Left lung (tissue), 10 donors: ENCODE data around the gene GATA2. TPM values are rescaled to one million over a fixed set of nuclear protein-coding genes. Genes with fewer than 3 reads are reported as not detected.

Experiments used
- ATAC-seq: fragments of 200-7000 bp; cut with Tn5 transposase; one replicate; pipeline ENCODE4 v1.9.1; 2020; ENCODE audit warnings: moderate library complexity
- DNase-seq, 4 donors: peaks; one replicate each; pipeline ENCODE4 v3.0.0-alpha.2; 2013 to 2020
- H3K27ac ChIP-seq, 2 donors: fragments of 200-600 bp; sonication (generic) in 1 of 2; one replicate each; pipeline versions ENCODE4 v1.5.0 to v1.8.0; 2020 to 2021
- H3K27me3 ChIP-seq, 2 donors: fragments of 200-600 bp; sonication (generic) in 1 of 2; one replicate each; pipeline versions ENCODE4 v1.5.0 to v1.8.0; 2020 to 2021
- H3K36me3 ChIP-seq, 2 donors: fragments of 200-600 bp; sonication (generic) in 1 of 2; one replicate each; pipeline versions ENCODE4 v1.5.0 to v1.8.0; 2020 to 2021
- H3K4me1 ChIP-seq, 2 donors: fragments of 200-600 bp; one replicate each; pipeline ENCODE4 v1.8.0; 2021
- H3K4me3 ChIP-seq, 2 donors: fragments of 200-600 bp; sonication (generic) in 1 of 2; one replicate each; pipeline versions ENCODE4 v1.5.0 to v1.8.0; 2020 to 2021; ENCODE audit warnings: mild to moderate bottlenecking in 1 of 2
- H3K9me3 ChIP-seq, 2 donors: fragments of 200-600 bp; sonication (generic) in 1 of 2; one replicate each; pipeline versions ENCODE4 v1.5.0 to v1.8.0; 2020 to 2021
- CTCF ChIP-seq, 2 donors: fragments of 200-600 bp; sonication (generic) in 1 of 2; IDR thresholded peaks; one replicate each; pipeline versions ENCODE4 v1.5.0 to v1.8.0; 2021; ENCODE audit warnings: antibody characterized with exemption in 2 of 2
- intact Hi-C, 2 donors: fragments of 100-400 bp; cut with DNase I; formaldehyde crosslinking; loops; one replicate each; pipeline versions ENCODE4 v1.11.2 to v1.14.2; 2022
- polyA plus RNA-seq, 6 donors: library from polyadenylated mRNA; unstranded; fragments of 120-200 nt; gene quantifications; one replicate each; pipeline ENCODE4 v1.2.1, GENCODE V29; 2013; ENCODE audit not compliant: insufficient read length in 6 of 6
- total RNA-seq, 2 donors: library from RNA; stranded (reverse); fragmentation: NEBNext Ultra II Directional; extraction: Animal tissue kit (Norgen Biotek cat#: 25700); gene quantifications; one replicate each; pipeline ENCODE4 v1.2.1, GENCODE V29; 2021
- donor health status: DM: no; HTN: yes; CAD: no.
- donor health status: DM: no; HTN: no; CAD: no.

GATA2 gene
- total and polyA plus RNA-seq, 8 donors, result 9.2 to 43.0 (median 15.1) TPM

GRCh38 chr3:128518587-128519490, 25.8 kb upstream of the GATA2 start:
- ATAC-seq, result no peak
- peaks cover 0 to 6% of the 10 kb centered on the region in 2 donors for H3K27me3 ChIP-seq
- intact Hi-C loops, result no loop called here
- H3K36me3 ChIP-seq, result no peaks in the 10 kb centered on the region
- peaks cover 0 to 10% of the 10 kb centered on the region in 2 donors for H3K9me3 ChIP-seq
- no peak for TF ChIP-seq CTCF (IDR thresholded peaks at IDR 0.05)
- no peak for DNase-seq
- H3K27ac ChIP-seq, result no peak overlapping the region
- peaks cover 0 to 13% of the 10 kb centered on the region in 2 donors for H3K4me1 ChIP-seq
- H3K4me3 ChIP-seq, result no peak overlapping the region

GRCh38 chr3:128517648-128518047, 24.6 kb upstream of the GATA2 start:
- peaks cover 0 to 16% of the 10 kb centered on the region in 2 donors for H3K9me3 ChIP-seq
- ATAC-seq, result no peak
- H3K27me3 ChIP-seq, result peaks cover 0 to 6% of the 10 kb centered on the region in 2 donors
- H3K4me1 ChIP-seq, result peaks cover 0 to under 1% of the 10 kb centered on the region in 2 donors
- intact Hi-C loops, result no loop called here
- no peak overlapping the region for H3K4me3 ChIP-seq
- H3K36me3 ChIP-seq, result no peaks in the 10 kb centered on the region
- no peak for DNase-seq
- H3K27ac ChIP-seq, result no peak overlapping the region
- TF ChIP-seq CTCF (IDR thresholded peaks at IDR 0.05), result no peak

GRCh38 chr3:128515967-128516366, 23.0 kb upstream of the GATA2 start:
- peaks cover 0 to 16% of the 10 kb centered on the region in 2 donors for H3K9me3 ChIP-seq
- peaks cover 0 to 6% of the 10 kb centered on the region in 2 donors for H3K27me3 ChIP-seq
- DNase-seq (no peak), ATAC-seq (no peak)
- no peak for TF ChIP-seq CTCF (IDR thresholded peaks at IDR 0.05)
- intact Hi-C loops, result no loop called here
- H3K36me3 ChIP-seq, result no peaks in the 10 kb centered on the region
- H3K4me1 ChIP-seq, result no peaks in the 10 kb centered on the region
- H3K27ac ChIP-seq, result no peak overlapping the region
- H3K4me3 ChIP-seq, result no peak overlapping the region

GRCh38 chr3:128508852-128509251, 15.9 kb upstream of the GATA2 start:
- intact Hi-C loops, result no loop called here
- no peak for ATAC-seq
- TF ChIP-seq CTCF (IDR thresholded peaks at IDR 0.05), result no peak
- Histone ChIP-seq H3K4me1 (no peaks in the 10 kb centered on the region), H3K9me3 (peaks cover 0 to 10% of the 10 kb centered on the region in 2 donors), H3K36me3 (no peaks in the 10 kb centered on the region), H3K27me3 (peaks cover 0 to 7% of the 10 kb centered on the region in 2 donors), H3K27ac (no peak overlapping the region), H3K4me3 (no peak overlapping the region)
- DNase-seq, result no peak

GRCh38 chr3:128506754-128507153, 13.8 kb upstream of the GATA2 start:
- TF ChIP-seq CTCF (IDR thresholded peaks at IDR 0.05), result no peak
- H3K4me1 ChIP-seq, result no peaks in the 10 kb centered on the region
- no peak overlapping the region for H3K4me3 ChIP-seq
- peaks cover 0 to 4% of the 10 kb centered on the region in 2 donors for H3K9me3 ChIP-seq
- H3K36me3 ChIP-seq, result no peaks in the 10 kb centered on the region
- intact Hi-C loops, result no loop called here
- ATAC-seq, result no peak
- no peak overlapping the region for H3K27ac ChIP-seq
- DNase-seq, result no peak
- H3K27me3 ChIP-seq, result peaks cover 0 to 7% of the 10 kb centered on the region in 2 donors
